ENCODE measurements around the gene NEMP1.
"Not testable (repeated sequence)": the region's sequence is repeated elsewhere in the genome, so short reads cannot be mapped to it uniquely, and the experiment has no call there.

NEMP1 gene

GRCh38 chr12:57087010-57087690 lies 8.6 kb upstream of the NEMP1 start:
- DNase-seq (ENCODE audit: low read depth, low spot score) = peak; percentile 92
- H3K4me3 ChIP-seq (ENCODE audit: low read depth, low read length) = peak overlapping the region; percentile 79
- TF ChIP-seq CTCF (IDR thresholded peaks at IDR 0.05; ENCODE audit: low read depth, low read length) = no peak
- in situ Hi-C loops (cut with HindIII; ENCODE audit: low sequenced_read_pairs) = no loop called here

- TF ChIP-seq CTCF (IDR thresholded peaks at IDR 0.05; ENCODE audit: low read depth, low read length) = peak; percentile 56
- DNase-seq (ENCODE audit: low read depth, low spot score) = peak; percentile 81
- peak overlapping the region; percentile 79 for H3K4me3 ChIP-seq (ENCODE audit: low read depth, low read length)
- in situ Hi-C loops (cut with HindIII; ENCODE audit: low sequenced_read_pairs) = no loop called here
These were observed 8.0 kb upstream of the NEMP1 start for GRCh38 chr12:57086493-57087009.

GRCh38 chr12:57085999-57086492 lies 7.5 kb upstream of the NEMP1 start:
- peak; percentile 31 for DNase-seq (ENCODE audit: low read depth, low spot score)
- in situ Hi-C loops (cut with HindIII; ENCODE audit: low sequenced_read_pairs) = no loop called here
- TF ChIP-seq CTCF (IDR thresholded peaks at IDR 0.05; ENCODE audit: low read depth, low read length) = no peak
- peak overlapping the region; percentile 79 for H3K4me3 ChIP-seq (ENCODE audit: low read depth, low read length)

- H3K4me3 ChIP-seq (ENCODE audit: low read depth, low read length) = no peak overlapping the region
- no peak for TF ChIP-seq CTCF (IDR thresholded peaks at IDR 0.05; ENCODE audit: low read depth, low read length)
- no peak for DNase-seq (ENCODE audit: low read depth, low spot score)
- in situ Hi-C loops (cut with HindIII; ENCODE audit: low sequenced_read_pairs) = no loop called here
These were observed 2.3 kb upstream of the NEMP1 start for GRCh38 chr12:57080855-57081254.

- DNase-seq (ENCODE audit: low read depth, low spot score) = no peak
- in situ Hi-C loops (cut with HindIII; ENCODE audit: low sequenced_read_pairs) = no loop called here
- no peak overlapping the region for H3K4me3 ChIP-seq (ENCODE audit: low read depth, low read length)
- TF ChIP-seq CTCF (IDR thresholded peaks at IDR 0.05; ENCODE audit: low read depth, low read length) = no peak
These were observed 1.2 kb upstream of the NEMP1 start for GRCh38 chr12:57079821-57080220.

GRCh38 chr12:57073566-57074450 lies 4.8 kb downstream of the NEMP1 start:
- H3K4me3 ChIP-seq (ENCODE audit: low read depth, low read length); DNase-seq (ENCODE audit: low read depth, low spot score); in situ Hi-C loops (cut with HindIII; ENCODE audit: low sequenced_read_pairs): not testable (repeated sequence)
